GM19328 (cell line): ENCODE measurements around the gene TRIM49D2.
"Not testable (repeated sequence)": the region's sequence is repeated elsewhere in the genome, so short reads cannot be mapped to it uniquely, and the experiment has no call there.

Source experiments
- ATAC-seq: cut with Tn5 transposase; IDR thresholded peaks from one replicate; pipeline ENCODE4 v1.9.1; 2021; ENCODE audit warnings: mild to moderate bottlenecking, moderate library complexity; ENCODE audit not compliant: unreplicated experiment

Gene TRIM49D2

GRCh38 chr11:89923764-89924163 lies at the start of gene TRIM49D2:
TSS of gene TRIM49D2 (plus strand) at chr11:89924064. CDS start at chr11:89926762, 2,698 bp downstream.
- ATAC-seq: not testable (repeated sequence)

- not testable (repeated sequence) for ATAC-seq
Measured at GRCh38 chr11:89877511-89877910, 46.4 kb upstream of the TRIM49D2 start.

- not testable (repeated sequence) for ATAC-seq
Measured at GRCh38 chr11:89893245-89893644, 30.6 kb upstream of the TRIM49D2 start.

GRCh38 chr11:89900809-89901208 lies 23.1 kb upstream of the TRIM49D2 start:
- ATAC-seq: not testable (repeated sequence)

GRCh38 chr11:89922195-89922660 lies 1.6 kb upstream of the TRIM49D2 start, which contains the start of gene TRIM49D1:
TSS of gene TRIM49D1 (minus strand) at chr11:89922245. CDS start at chr11:89917710, 4,535 bp downstream.
- no peak for ATAC-seq

GRCh38 chr11:89960833-89961232 lies 37.0 kb downstream of the TRIM49D2 start:
- ATAC-seq: not testable (repeated sequence)

GRCh38 chr11:89965737-89966136 lies 41.9 kb downstream of the TRIM49D2 start, which contains the start of gene TRIM64:
TSS of gene TRIM64 (plus strand) at chr11:89966037. CDS start at chr11:89968504, 2,467 bp downstream.
- not testable (repeated sequence) for ATAC-seq
